NT2/D1 (cell line): ENCODE results near the gene ZBTB20.

Source experiments
- DNase-seq: peaks from one replicate; pipeline ENCODE4 v3.0.0-alpha.2; 2011; ENCODE audit warnings: low read depth, low spot score
- H3K27me3 ChIP-seq: 2 replicates; pipeline ENCODE4 v1.6.0; 2011; ENCODE audit warnings: mild to moderate bottlenecking; ENCODE audit not compliant: insufficient read length, insufficient read depth
- H3K36me3 ChIP-seq: 2 replicates; pipeline ENCODE4 v1.6.1; 2011; ENCODE audit warnings: mild to moderate bottlenecking, low read length, mixed read lengths; ENCODE audit not compliant: insufficient read depth, insufficient read length
- H3K4me1 ChIP-seq: 2 replicates; pipeline ENCODE4 v1.5.1; 2011; ENCODE audit not compliant: insufficient read depth, insufficient read length
- H3K4me3 ChIP-seq: 2 replicates; pipeline ENCODE4 v1.5.1; 2011; ENCODE audit warnings: low read depth; ENCODE audit not compliant: insufficient read length
- H3K9ac ChIP-seq: 2 replicates; pipeline ENCODE4 v1.6.0; 2011; ENCODE audit warnings: low read depth; ENCODE audit not compliant: insufficient read length
- H3K9me3 ChIP-seq: 2 replicates; pipeline ENCODE4 v1.5.1; 2011; ENCODE audit warnings: mild to moderate bottlenecking, low read length; ENCODE audit not compliant: insufficient read depth
- SUZ12 ChIP-seq: IDR thresholded peaks from 2 replicates; pipeline ENCODE4 v1.6.1; 2011; ENCODE audit not compliant: insufficient read length, insufficient read depth; ENCODE audit errors: extremely low read depth
- YY1 ChIP-seq: IDR thresholded peaks from 2 replicates; pipeline ENCODE4 v1.6.1; 2011; ENCODE audit not compliant: insufficient read length, insufficient read depth
- ZNF274 ChIP-seq: IDR thresholded peaks from 2 replicates; pipeline ENCODE4 v1.6.1; 2011; ENCODE audit warnings: mild to moderate bottlenecking, low read depth, low read length

Gene ZBTB20

DNA sequence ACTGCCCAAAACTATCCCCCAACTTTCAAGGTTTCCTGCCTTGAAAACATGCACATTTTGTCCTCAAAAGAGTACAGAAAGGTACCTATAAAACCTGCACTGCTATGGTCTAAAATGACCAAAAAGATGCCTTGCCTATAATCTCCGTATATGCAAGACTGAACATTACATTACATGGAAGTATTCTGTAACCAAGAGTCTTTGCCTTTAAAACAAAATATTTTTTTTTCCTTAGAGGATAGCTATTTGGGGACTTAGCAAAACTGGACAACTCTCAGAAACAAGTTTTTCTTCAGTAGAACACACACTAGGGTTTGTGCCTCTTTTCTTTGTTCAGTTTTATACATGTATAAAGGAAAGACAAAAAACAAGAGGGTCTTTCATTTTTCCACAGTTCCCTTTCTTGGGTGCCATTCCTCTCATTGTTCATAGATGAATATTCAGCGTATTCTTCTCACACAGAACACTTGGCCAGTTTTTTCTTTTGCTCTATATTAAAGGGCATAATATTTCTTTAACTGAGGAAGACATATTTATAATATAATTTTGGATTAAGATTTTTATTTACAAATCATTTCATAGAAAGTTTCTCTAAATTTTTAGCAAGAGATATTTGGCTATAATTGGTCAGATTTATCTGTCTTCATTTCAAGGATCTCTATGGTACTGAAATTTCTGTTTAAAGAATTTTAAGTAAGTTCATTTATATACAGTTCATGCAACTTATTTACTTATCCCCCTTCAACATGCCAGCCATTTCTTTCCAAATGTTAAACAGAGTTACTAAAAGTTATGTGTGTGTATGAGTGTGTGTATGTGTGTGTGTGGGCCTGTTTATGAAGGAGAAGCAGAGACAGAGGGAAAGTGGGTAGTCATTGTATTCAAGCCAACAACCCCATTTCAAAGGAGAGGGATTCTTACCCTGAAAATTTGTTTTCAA lies 142.6 kb downstream of the ZBTB20 start:
- H3K4me3 ChIP-seq, result no peak overlapping the region
- no peak for DNase-seq
- no peaks in the 10 kb centered on the region for H3K27me3 ChIP-seq
- no peak for TF ChIP-seq YY1
- TF ChIP-seq SUZ12, result no peak
- TF ChIP-seq ZNF274, result no peak
- no peak overlapping the region for H3K9ac ChIP-seq
- no peaks in the 10 kb centered on the region for H3K36me3 ChIP-seq
- no peaks in the 10 kb centered on the region for H3K9me3 ChIP-seq
- H3K4me1 ChIP-seq, result no peaks in the 10 kb centered on the region

- Histone ChIP-seq H3K9me3 (no peaks in the 10 kb centered on the region), H3K36me3 (no peaks in the 10 kb centered on the region), H3K4me1 (no peaks in the 10 kb centered on the region), H3K27me3 (no peaks in the 10 kb centered on the region), H3K4me3 (no peak overlapping the region), H3K9ac (no peak overlapping the region)
- TF ChIP-seq SUZ12, result no peak
- TF ChIP-seq ZNF274, result no peak
- no peak for TF ChIP-seq YY1
- no peak for DNase-seq
Observed at GRCh38 chr3:114998971-114999579, 148.0 kb downstream of the ZBTB20 start.

DNA sequence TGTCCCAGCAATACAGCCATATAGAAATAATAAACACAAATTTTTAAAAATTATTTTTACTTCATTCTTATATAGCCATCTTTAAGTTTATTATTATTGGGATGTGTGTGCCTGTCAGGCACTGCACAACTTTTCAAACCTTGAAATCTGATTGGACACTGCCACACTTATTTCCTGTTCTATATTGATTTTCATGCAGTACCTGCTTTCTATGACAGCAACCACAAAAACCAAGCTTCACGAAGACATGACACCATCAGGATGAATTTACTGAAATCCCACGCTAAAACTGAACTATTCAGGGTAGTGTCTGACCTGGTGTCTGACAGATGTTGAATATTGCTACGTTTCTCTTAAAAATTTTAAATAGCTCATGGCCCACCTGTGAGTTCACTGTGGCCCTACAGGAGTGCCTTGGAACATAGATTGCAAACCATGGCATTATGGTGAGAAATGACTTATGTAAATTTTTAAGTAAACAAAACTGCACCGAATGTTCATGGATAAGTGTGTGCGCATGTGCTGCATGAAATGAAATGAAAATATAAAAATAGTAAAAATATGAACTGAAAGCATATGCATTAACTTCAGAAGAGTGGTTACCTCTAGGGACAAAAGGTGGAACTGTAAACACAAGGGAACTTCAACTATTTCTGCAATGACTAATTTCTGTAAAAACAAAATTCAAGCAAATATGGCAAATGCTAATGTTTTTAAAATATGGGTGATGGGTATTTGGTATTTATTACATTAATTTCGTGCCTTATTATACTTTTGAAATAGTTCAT lies 152.3 kb downstream of the ZBTB20 start:
- Histone ChIP-seq H3K4me3 (no peak overlapping the region), H3K36me3 (no peaks in the 10 kb centered on the region), H3K27me3 (no peaks in the 10 kb centered on the region), H3K9me3 (no peaks in the 10 kb centered on the region), H3K4me1 (no peaks in the 10 kb centered on the region), H3K9ac (no peak overlapping the region)
- DNase-seq, result no peak
- no peak for TF ChIP-seq ZNF274
- TF ChIP-seq YY1, result no peak

DNA sequence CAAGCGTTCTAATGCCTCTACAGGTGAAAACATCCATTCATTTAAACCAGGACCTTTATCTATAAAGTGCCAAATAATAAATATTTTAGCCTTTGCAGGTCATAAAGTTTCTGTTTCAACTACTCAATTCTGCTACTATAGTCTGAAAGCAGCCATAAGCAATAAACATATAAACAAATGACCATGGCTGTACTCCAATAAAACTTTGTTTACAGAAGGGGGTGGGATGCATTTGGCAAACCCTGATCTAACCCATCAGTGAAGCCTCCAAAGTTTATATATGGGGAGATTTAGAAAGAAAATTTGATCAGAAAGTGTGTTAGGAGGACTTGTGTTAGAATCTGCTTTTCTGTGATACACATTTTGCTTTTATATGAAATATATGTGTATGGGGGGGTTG lies 161.3 kb downstream of the ZBTB20 start:
- DNase-seq, result no peak
- H3K4me3 ChIP-seq, result no peak overlapping the region

GRCh38 chr3:114983248-114983647 lies 163.8 kb downstream of the ZBTB20 start:
- Histone ChIP-seq H3K4me3 (no peak overlapping the region), H3K27me3 (no peaks in the 10 kb centered on the region), H3K9me3 (no peaks in the 10 kb centered on the region), H3K36me3 (no peaks in the 10 kb centered on the region), H3K9ac (no peak overlapping the region), H3K4me1 (no peaks in the 10 kb centered on the region)
- TF ChIP-seq YY1 (no peak), ZNF274 (no peak), SUZ12 (no peak)
- DNase-seq, result no peak

More for the DNA sequence above, 161.3 kb downstream of the ZBTB20 start:
- Histone ChIP-seq H3K9ac (no peak overlapping the region), H3K36me3 (no peaks in the 10 kb centered on the region), H3K4me1 (no peaks in the 10 kb centered on the region), H3K27me3 (no peaks in the 10 kb centered on the region), H3K9me3 (no peaks in the 10 kb centered on the region)
- TF ChIP-seq SUZ12, result no peak
- no peak for TF ChIP-seq YY1
- no peak for TF ChIP-seq ZNF274

DNA sequence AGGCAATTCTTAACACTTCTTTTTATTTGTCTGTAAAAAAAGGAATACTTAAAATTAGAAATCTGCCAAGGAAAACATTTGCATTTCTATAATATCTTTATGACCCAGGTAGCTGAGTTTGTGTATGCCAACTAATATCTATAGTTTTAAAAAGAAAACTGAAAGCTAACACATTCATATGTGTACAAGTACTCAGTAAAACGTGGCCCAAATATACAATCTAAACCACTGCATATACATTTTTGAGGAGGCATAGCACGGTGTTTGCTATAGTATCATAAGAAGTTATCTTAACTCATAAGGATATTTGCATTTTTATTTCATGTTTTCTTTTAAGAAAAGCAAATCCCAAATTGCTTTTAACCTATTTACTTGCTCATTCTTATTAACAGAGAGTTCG lies 172.7 kb downstream of the ZBTB20 start:
- no peaks in the 10 kb centered on the region for H3K9me3 ChIP-seq
- no peaks in the 10 kb centered on the region for H3K4me1 ChIP-seq
- no peak overlapping the region for H3K9ac ChIP-seq
- TF ChIP-seq SUZ12 (no peak), ZNF274 (no peak), YY1 (no peak)
- no peaks in the 10 kb centered on the region for H3K36me3 ChIP-seq
- H3K4me3 ChIP-seq, result no peak overlapping the region
- DNase-seq, result no peak
- no peaks in the 10 kb centered on the region for H3K27me3 ChIP-seq

DNA sequence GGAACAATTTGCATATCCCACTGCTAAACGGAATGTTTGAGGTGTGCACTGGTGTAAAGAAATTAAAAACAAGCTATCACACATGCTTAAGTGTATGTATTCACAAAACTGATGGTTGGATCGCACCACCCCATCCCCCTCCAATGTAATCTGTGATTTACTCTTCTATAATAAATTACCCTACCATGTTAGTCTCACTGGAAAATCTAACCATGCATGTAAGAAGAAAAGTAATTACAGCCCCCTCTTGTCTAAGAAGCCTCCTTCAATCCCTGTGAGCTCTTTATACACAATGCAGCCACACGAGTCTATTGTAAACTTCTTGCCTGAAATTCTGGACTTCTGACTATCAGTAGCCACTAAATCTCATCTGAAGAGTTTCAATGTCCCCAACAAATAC lies 173.6 kb downstream of the ZBTB20 start:
- TF ChIP-seq YY1, result no peak
- no peak for TF ChIP-seq SUZ12
- TF ChIP-seq ZNF274, result no peak
- no peaks in the 10 kb centered on the region for H3K36me3 ChIP-seq

More for the DNA sequence above, 173.6 kb downstream of the ZBTB20 start:
- H3K9ac ChIP-seq, result no peak overlapping the region
- DNase-seq, result no peak
- no peaks in the 10 kb centered on the region for H3K4me1 ChIP-seq
- no peak overlapping the region for H3K4me3 ChIP-seq
- H3K9me3 ChIP-seq, result no peaks in the 10 kb centered on the region
- H3K27me3 ChIP-seq, result no peaks in the 10 kb centered on the region
